Heart right ventricle (tissue), 16 donors: ENCODE data around the gene THTPA. TPM values are rescaled to one million over a fixed set of nuclear protein-coding genes. Genes with fewer than 3 reads are reported as not detected.

ENCODE experiments used
- ATAC-seq, 8 donors: fragments of 200-7000 bp; cut with Tn5 transposase; one replicate each; pipeline ENCODE4 v1.9.1; 2020; ENCODE audit warnings: mild to moderate bottlenecking in 8 of 8, moderate library complexity in 8 of 8, moderate number of reproducible peaks in 1 of 8
- DNase-seq, 2 donors: peaks; one replicate each; pipeline ENCODE4 v3.0.0-alpha.2; 2020
- H3K27ac ChIP-seq, 10 donors: fragments of 200-600 bp; sonication (generic) in 2 of 10; one replicate each; pipeline versions ENCODE4 v1.5.0 to v1.8.0; 2020 to 2022; ENCODE audit warnings: mild to moderate bottlenecking in 3 of 10
- H3K27me3 ChIP-seq, 7 donors: fragments of 200-600 bp; one replicate each; pipeline ENCODE4 v1.8.0; 2021 to 2022; ENCODE audit warnings: mild to moderate bottlenecking in 2 of 7
- H3K36me3 ChIP-seq, 9 donors: fragments of 200-600 bp; sonication (generic) in 1 of 9; one replicate each; pipeline versions ENCODE4 v1.5.0 to v1.8.0; 2020 to 2022; ENCODE audit warnings: mild to moderate bottlenecking in 2 of 9
- H3K4me1 ChIP-seq, 9 donors: fragments of 200-600 bp; sonication (generic) in 1 of 9; one replicate each; pipeline versions ENCODE4 v1.5.0 to v1.8.0; 2020 to 2022; ENCODE audit warnings: mild to moderate bottlenecking in 4 of 9
- H3K4me3 ChIP-seq, 10 donors: fragments of 200-600 bp; sonication (generic) in 2 of 10; one replicate each; pipeline versions ENCODE4 v1.5.0 to v1.8.0; 2020 to 2022; ENCODE audit warnings: mild to moderate bottlenecking in 7 of 10, moderate library complexity in 2 of 10
- H3K9me3 ChIP-seq, 11 donors: fragments of 200-600 bp in 10 of 11; sonication (generic) in 2 of 11; one replicate each; pipeline versions ENCODE4 v1.5.0 to v1.8.0; 2013 to 2022; ENCODE audit warnings: mild to moderate bottlenecking in 2 of 11, control low read depth in 1 of 11, moderate library complexity in 1 of 11
- CTCF ChIP-seq, 9 donors: fragments of 200-600 bp; sonication (generic) in 2 of 9; IDR thresholded peaks; one replicate each; pipeline versions ENCODE4 v1.5.0 to v1.8.0; 2021 to 2022; ENCODE audit warnings: antibody characterized with exemption in 9 of 9, mild to moderate bottlenecking in 5 of 9, moderate library complexity in 1 of 9
- WGBS, 2 donors: extraction: QIAGEN DNeasy Blood & Tissue Kit; methylation state at CpG; one replicate each; pipeline ENCODE4 v1.1.7; 2013; ENCODE audit warnings: inconsistent platforms in 1 of 2; 5-methylcytosine and 5-hydroxymethylcytosine counted together
- intact Hi-C, 10 donors: fragments of 100-400 bp; cut with DNase I; formaldehyde crosslinking; loops; one replicate each; pipeline versions ENCODE4 v1.11.1 to v1.14.2; 2022
- polyA plus RNA-seq, 2 donors: library from polyadenylated mRNA; stranded (reverse); fragments of 200-250 nt; gene quantifications; one replicate each; pipeline ENCODE4 v1.2.3, GENCODE V29; 2013
- total RNA-seq, 10 donors: library from RNA; stranded (reverse); fragmentation: NEBNext Ultra II Directional in 3 of 10; extraction: Animal tissue kit (Norgen Biotek cat#: 25700) in 3 of 10; gene quantifications; one replicate each; pipeline versions ENCODE4 v1.2.1 to v1.2.4, GENCODE V29; 2021 to 2023
- donor health status: Arrhythmogenic right ventricular cardiomyopathy.
- donor health status: ischemic (EF 13 %, LVEDD 7.1; RV severe dilation, severe dysfunction).
- donor health status: healthy with polysubstance abuse.
- donor health status: DM: no; HTN: yes; CAD: no.
- donor health status: DM: no; HTN: no; CAD: no.
- donor health status: ischemic (EF 25% LVEDD 6.9; RV normal size, moderate dysfunction).
- donor health status: ischemic (EF 25% LVEDD 5.7; RV mildly dilated, moderate dysfunction).
- donor health status: healthy.
- donor health status: DM: yes; HTN: yes; CAD: no.
- donor health status: Ischemic cardiomyopathy.
- donor health status: ischemic (EF 35%, LVEDD 5.7; RV mildly dilated, moderate dysfunction).
- donor health status: nonischemic (EF 11% LVEDD 7.7; RV severe dilation, severe dysfunction).
- donor health status: DM: yes; HTN: yes; CAD: no.
- donor health status: PGD.
- donor health status: ischemic (EF 29% LVEDD 5.4; RV normal size, mild dysfunction).
- donor health status: nonischemic (EF 23%, LVEDD 6.1; RV moderate dilation, normal function).

Gene THTPA
- total and polyA plus RNA-seq, 12 donors: 8.7 to 27.9 (median 18.0) TPM

- peak overlapping the region in 9 of 10 donors; percentile 22 to 77 (median 65) for H3K27ac ChIP-seq
- no peak for ATAC-seq
- WGBS, 2 donors: 76 to 82% methylated on average over 4 of the region's 4 CpGs
These were observed 10.2 kb upstream of the THTPA start for GRCh38 chr14:23545740-23546365.

GRCh38 chr14:23546450-23547035 lies 9.5 kb upstream of the THTPA start:
- WGBS, 2 donors: 69 to 77% methylated on average over 10 of the region's 10 CpGs
- H3K36me3 ChIP-seq: no peaks in the 10 kb centered on the region
- peak overlapping the region in 2 of 10 donors; percentile 74 for H3K27ac ChIP-seq
- ATAC-seq: no peak
- H3K9me3 ChIP-seq: no peaks in the 10 kb centered on the region
- H3K4me3 ChIP-seq: no peak overlapping the region
- no peak for DNase-seq
- intact Hi-C loops: no loop called here
- H3K27me3 ChIP-seq: peaks cover 0 to 11% (median 0%) of the 10 kb centered on the region in 7 donors
- peaks cover 0 to 34% (median 19%) of the 10 kb centered on the region in 9 donors for H3K4me1 ChIP-seq
- no peak for TF ChIP-seq CTCF (IDR thresholded peaks at IDR 0.05)

More at GRCh38 chr14:23545740-23546365, 10.2 kb upstream of the THTPA start:
- intact Hi-C loops: no loop called here
- no peak for TF ChIP-seq CTCF (IDR thresholded peaks at IDR 0.05)
- Histone ChIP-seq H3K9me3 (no peaks in the 10 kb centered on the region), H3K27me3 (peaks cover 0 to 9% (median 0%) of the 10 kb centered on the region in 7 donors), H3K36me3 (no peaks in the 10 kb centered on the region), H3K4me3 (no peak overlapping the region), H3K4me1 (peaks cover 0 to 32% (median 19%) of the 10 kb centered on the region in 9 donors)
- DNase-seq: no peak

GRCh38 chr14:23547924-23548323 lies 8.1 kb upstream of the THTPA start:
- 77 to 83% methylated on average over 2 of the region's 2 CpGs for WGBS, 2 donors
- intact Hi-C loops: no loop called here
- Histone ChIP-seq H3K27ac (no peak overlapping the region), H3K9me3 (no peaks in the 10 kb centered on the region), H3K4me1 (peaks cover 0 to 39% (median 19%) of the 10 kb centered on the region in 9 donors), H3K27me3 (peaks cover 0 to 11% (median 0%) of the 10 kb centered on the region in 7 donors), H3K36me3 (no peaks in the 10 kb centered on the region), H3K4me3 (no peak overlapping the region)
- ATAC-seq (no peak), DNase-seq (no peak)
- no peak for TF ChIP-seq CTCF (IDR thresholded peaks at IDR 0.05)

- intact Hi-C loops: no loop called here
- no peak overlapping the region for H3K27ac ChIP-seq
- no peaks in the 10 kb centered on the region for H3K9me3 ChIP-seq
- peaks cover 0 to 39% (median 19%) of the 10 kb centered on the region in 9 donors for H3K4me1 ChIP-seq
- 57 to 61% methylated on average over 18 of the region's 18 CpGs for WGBS, 2 donors
- DNase-seq (no peak), ATAC-seq (no peak)
- TF ChIP-seq CTCF (IDR thresholded peaks at IDR 0.05): no peak
- H3K27me3 ChIP-seq: peaks cover 0 to 11% (median 0%) of the 10 kb centered on the region in 7 donors
- H3K36me3 ChIP-seq: no peaks in the 10 kb centered on the region
- H3K4me3 ChIP-seq: no peak overlapping the region
These were observed 7.4 kb upstream of the THTPA start for GRCh38 chr14:23548351-23549318.
